GM12874 (cell line): ENCODE measurements around the gene TBL1X.

Source experiments
- TF ChIP-seq, protein P1 (sequence below): IDR thresholded peaks from 2 replicates; pipeline ENCODE4 v1.5.1; 2011; ENCODE audit warnings: low read depth, mild to moderate bottlenecking, control low read depth, low read length, moderate library complexity; ENCODE audit not compliant: insufficient read depth

TBL1X gene

DNA sequence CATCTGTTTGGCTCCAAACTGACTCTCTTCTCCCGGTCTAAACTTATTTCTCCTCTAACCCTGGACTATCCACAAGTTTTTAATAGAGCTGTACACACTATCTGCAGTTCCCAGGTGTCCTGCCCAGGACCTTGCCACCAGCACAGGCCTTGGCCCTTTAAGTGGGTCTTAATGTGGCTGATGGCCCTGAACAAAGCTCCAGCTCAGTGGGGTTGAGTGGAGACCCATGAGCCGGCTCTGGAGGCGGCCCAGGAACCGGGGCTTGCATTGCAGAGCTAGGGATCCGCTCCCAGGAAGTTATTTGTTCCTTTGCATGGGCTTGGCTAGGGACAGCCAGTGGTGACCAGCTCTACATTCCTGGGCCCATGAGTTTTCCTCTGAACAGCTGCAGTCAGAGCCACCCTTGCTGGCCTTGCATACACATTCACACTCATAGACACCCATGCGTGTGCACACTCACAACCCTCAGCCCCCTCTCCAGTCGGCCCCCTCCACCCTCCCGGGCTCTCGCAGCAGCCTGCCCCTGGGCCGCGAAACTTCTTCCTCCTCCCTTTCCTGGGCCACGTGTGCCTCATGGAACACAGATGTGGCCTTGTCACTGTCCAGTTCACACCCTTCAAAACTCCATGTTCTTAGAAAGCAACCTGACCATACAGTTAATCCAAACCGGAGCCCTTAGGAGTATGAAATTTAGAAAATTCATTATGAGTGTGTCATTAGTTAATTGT lies 242.6 kb downstream of the TBL1X start:
- TF ChIP-seq, protein P1, sequence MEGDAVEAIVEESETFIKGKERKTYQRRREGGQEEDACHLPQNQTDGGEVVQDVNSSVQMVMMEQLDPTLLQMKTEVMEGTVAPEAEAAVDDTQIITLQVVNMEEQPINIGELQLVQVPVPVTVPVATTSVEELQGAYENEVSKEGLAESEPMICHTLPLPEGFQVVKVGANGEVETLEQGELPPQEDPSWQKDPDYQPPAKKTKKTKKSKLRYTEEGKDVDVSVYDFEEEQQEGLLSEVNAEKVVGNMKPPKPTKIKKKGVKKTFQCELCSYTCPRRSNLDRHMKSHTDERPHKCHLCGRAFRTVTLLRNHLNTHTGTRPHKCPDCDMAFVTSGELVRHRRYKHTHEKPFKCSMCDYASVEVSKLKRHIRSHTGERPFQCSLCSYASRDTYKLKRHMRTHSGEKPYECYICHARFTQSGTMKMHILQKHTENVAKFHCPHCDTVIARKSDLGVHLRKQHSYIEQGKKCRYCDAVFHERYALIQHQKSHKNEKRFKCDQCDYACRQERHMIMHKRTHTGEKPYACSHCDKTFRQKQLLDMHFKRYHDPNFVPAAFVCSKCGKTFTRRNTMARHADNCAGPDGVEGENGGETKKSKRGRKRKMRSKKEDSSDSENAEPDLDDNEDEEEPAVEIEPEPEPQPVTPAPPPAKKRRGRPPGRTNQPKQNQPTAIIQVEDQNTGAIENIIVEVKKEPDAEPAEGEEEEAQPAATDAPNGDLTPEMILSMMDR: no peak

DNA sequence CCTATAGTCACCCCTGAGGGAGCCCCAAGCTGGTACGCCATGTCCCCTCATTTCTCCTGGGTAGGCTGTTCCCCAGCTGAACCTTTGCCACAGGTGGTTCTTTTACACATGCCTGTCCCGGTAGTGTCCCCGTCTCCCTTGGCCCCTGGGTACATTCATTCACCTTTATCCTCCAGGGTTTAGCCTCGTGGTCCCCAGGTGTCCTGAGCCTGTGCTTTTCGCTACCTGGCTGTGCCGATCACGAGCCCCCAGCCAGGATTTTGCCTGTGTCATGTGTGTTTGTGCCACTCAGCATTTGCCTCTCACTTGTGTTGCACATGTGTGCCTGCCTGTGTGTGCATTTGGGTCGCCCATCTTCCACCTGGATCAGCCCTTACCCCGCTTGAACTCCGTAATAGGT lies 243.2 kb downstream of the TBL1X start:
- TF ChIP-seq, protein P1: no peak

DNA sequence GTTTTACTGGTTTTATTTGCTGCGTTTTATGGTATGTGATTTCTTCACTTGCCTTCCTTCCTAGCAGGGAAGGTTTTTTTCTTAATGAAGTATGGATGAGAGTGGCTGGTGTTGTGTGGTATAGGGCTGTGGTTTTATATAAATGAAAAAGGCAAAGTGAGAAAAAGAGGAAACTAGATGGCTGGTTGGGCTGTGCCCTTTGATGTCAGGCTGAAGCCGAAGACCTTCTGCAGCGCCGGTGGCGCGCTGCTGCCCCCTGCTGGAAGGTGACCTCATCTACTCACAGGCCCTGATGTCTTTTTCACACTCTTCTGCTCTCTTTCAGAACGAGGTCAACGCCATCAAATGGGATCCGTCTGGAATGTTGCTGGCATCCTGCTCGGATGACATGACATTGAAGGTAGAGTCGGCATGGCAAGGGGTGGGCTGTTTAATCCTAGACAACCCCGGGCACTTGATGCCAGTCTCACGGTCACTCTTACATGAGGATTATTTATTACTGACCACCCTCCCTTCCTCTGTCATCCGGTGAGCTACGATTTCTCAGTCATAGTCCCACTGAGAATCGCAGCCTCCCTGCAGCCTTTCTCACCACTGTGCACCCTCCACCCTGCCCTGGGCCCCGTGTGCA lies 244.2 kb downstream of the TBL1X start:
- TF ChIP-seq, protein P1: peak; percentile 77

DNA sequence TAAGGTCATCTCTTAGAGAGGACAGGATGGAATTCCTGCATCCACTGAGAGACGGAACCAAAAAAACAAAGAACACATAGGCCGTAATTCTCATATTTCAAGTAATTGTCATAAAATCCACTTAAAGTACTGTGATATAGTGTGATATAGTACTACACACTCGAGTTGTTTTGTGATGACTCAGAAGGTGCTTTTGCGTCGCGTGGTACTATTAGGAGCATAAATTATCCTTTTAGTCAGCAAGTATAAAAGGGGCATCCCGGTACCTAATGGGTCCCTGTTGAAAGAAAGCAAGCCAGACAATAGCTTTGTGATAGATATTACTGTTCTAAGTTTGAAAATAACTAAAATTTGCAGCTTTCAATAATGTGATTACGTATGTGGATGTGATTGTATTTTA lies 245.5 kb downstream of the TBL1X start:
- TF ChIP-seq, protein P1: no peak

DNA sequence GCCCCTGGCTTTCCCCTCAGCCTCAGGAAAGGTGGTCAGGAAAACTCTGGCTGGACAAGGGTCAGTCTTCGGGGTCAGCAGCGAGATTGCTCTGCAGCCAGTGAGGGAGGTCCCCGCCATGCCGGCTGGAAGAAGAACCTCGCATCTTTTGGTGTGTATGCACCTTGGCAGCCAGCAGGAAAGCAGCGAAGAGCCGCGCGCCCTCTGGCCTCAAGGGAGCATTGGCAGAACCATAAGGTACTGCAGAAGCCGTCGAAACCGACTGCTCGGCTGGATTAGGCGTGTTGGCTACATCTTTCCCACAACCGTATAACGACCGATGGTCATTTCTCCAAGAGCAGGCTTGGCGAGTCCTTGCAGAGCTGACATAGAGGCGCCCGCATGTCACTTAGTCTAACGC lies 252.5 kb downstream of the TBL1X start:
- TF ChIP-seq, protein P1: no peak

DNA sequence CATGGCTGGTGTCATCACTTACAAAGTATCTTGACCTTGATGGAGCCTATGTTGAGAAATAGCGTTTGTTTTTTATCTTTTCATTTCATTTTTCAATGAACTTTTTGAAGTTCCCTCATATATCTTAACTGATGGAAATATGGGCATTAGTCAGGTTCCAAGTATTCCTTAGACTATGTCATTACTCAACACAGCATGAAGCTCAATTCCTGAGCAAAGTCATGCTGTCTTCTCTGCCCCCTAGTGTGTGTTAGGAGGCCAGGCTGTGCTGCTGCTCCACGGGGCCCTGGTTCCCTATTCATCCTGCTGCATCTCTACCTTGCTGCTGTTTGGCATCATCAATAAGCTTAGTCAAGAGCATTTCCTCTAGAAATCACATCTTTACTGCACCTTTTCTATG lies 259.9 kb downstream of the TBL1X start:
- TF ChIP-seq, protein P1: no peak

DNA sequence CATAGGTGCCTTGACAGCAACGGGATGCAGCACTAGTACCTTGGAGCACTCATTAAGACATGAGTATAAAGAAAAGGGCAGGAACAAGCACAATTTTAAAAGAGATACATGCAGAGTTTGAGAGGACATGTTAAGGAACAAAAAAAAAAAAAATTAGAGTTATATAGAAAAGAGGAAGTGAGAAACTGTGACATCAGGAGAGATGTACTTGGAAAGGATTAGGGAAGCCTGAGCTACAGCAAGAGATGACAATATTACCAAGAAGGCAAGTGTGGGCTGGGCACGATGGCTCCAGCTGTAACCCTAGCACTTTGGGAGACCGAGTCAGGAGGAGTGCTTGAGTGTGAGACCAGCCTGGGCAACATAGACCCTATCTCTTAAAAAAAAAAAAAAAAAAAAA lies 263.4 kb downstream of the TBL1X start:
- TF ChIP-seq, protein P1: no peak
